B cell (primary cell): ENCODE results near the gene MED25. TPM values are rescaled to one million over a fixed set of nuclear protein-coding genes. Genes with fewer than 3 reads are reported as not detected.

Experiments
- ATAC-seq: fragments of 200-7000 bp; cut with Tn5 transposase; one replicate; pipeline ENCODE4 v1.10.0; 2021; ENCODE audit warnings: low read depth, mild to moderate bottlenecking, moderate number of reproducible peaks, moderate library complexity
- CTCF ChIA-PET: fragments of 350-600 bp; sonication (Branson Sonifier 250); formaldehyde crosslinking; loops from one replicate; lab custom pipeline; 2021; ENCODE audit warnings: antibody characterized with exemption, inconsistent platforms; lab: Charles Lee
- POLR2A ChIA-PET: fragments of 350-600 bp; sonication (Branson Sonifier 250); formaldehyde crosslinking; loops from one replicate; lab custom pipeline; 2021; ENCODE audit warnings: antibody characterized with exemption; lab: Charles Lee
- DNase-seq: peaks from one replicate; pipeline ENCODE4 v3.0.0; 2013
- H2AFZ ChIP-seq: 2 replicates; pipeline ENCODE4 v1.6.1; 2012; ENCODE audit warnings: mild to moderate bottlenecking, low read depth, low read length; ENCODE audit not compliant: insufficient read depth, poor library complexity, severe bottlenecking
- H3K27ac ChIP-seq, 2 donors: 1 replicate in 1 of 2; 2 replicates in 1 of 2; pipeline ENCODE4 v1.5.1; 2012 to 2013; ENCODE audit warnings: low read length in 2 of 2, mild to moderate bottlenecking in 2 of 2, moderate library complexity in 1 of 2
- H3K27me3 ChIP-seq, 4 experiments: fragments of 200-600 bp in 1 of 4; sonication (generic) in 1 of 4; replicated peaks in 1 of 4; 1 replicate in 2 of 4; 2 replicates in 2 of 4; pipeline versions ENCODE4 v1.6.1 to v1.7.0; 2013 to 2016; ENCODE audit warnings: low read length in 3 of 4, mild to moderate bottlenecking in 2 of 4, mixed read lengths in 1 of 4, moderate library complexity in 1 of 4; ENCODE audit not compliant: insufficient read depth in 4 of 4, control insufficient read depth in 3 of 4; ENCODE audit errors: control extremely low read depth in 1 of 4
- H3K36me3 ChIP-seq, 2 experiments: replicated peaks in 1 of 2; 1 replicate in 1 of 2; 2 replicates in 1 of 2; pipeline versions ENCODE4 v1.6.1 to v1.7.1; 2013; ENCODE audit warnings: low read length in 1 of 2; ENCODE audit not compliant: insufficient read depth in 2 of 2, control insufficient read depth in 1 of 2; ENCODE audit errors: control extremely low read depth in 1 of 2, extremely low read depth in 1 of 2
- H3K4me1 ChIP-seq, 2 donors: fragments of 200-600 bp in 1 of 2; sonication (generic) in 1 of 2; 1 replicate in 1 of 2; 2 replicates in 1 of 2; pipeline versions ENCODE4 v1.5.1 to v1.6.1; 2013 to 2017; ENCODE audit warnings: low read length in 2 of 2; ENCODE audit not compliant: control insufficient read depth in 2 of 2, insufficient read depth in 2 of 2
- H3K4me2 ChIP-seq: replicated peaks from 2 replicates; pipeline ENCODE3; 2012; ENCODE audit warnings: mild to moderate bottlenecking, low read depth, low read length; ENCODE audit not compliant: poor library complexity, severe bottlenecking
- H3K4me3 ChIP-seq, 5 experiments: fragments of 200-600 bp in 1 of 5; sonication (generic) in 1 of 5; 1 replicate in 3 of 5; 2 replicates in 2 of 5; pipeline versions ENCODE4 v1.5.1 to v1.7.0; 2011 to 2016; ENCODE audit warnings: low read length in 4 of 5, mild to moderate bottlenecking in 4 of 5, low read depth in 2 of 5, control low read depth in 1 of 5, moderate library complexity in 1 of 5; ENCODE audit not compliant: insufficient read depth in 1 of 5; ENCODE audit errors: control extremely low read depth in 1 of 5, extremely low read depth in 1 of 5
- H3K79me2 ChIP-seq: fragments of 200-600 bp; sonication (generic); one replicate; pipeline ENCODE4 v1.6.0; 2016; ENCODE audit warnings: low read length; ENCODE audit not compliant: control insufficient read depth, insufficient read depth
- H3K9ac ChIP-seq: fragments of 200-600 bp; sonication (generic); 2 replicates; pipeline ENCODE4 v1.6.1; 2017; ENCODE audit warnings: mild to moderate bottlenecking, low read length, moderate library complexity
- H3K9me3 ChIP-seq, 3 donors: one replicate each; pipeline versions ENCODE4 v1.6.1 to v1.7.1; 2013; ENCODE audit warnings: low read length in 2 of 3; ENCODE audit not compliant: control insufficient read depth in 2 of 3, insufficient read depth in 1 of 3; ENCODE audit errors: control extremely low read depth in 1 of 3
- H4K20me1 ChIP-seq: 2 replicates; pipeline ENCODE4 v1.6.0; 2012; ENCODE audit warnings: mild to moderate bottlenecking, low read length; ENCODE audit not compliant: insufficient read depth, control insufficient read depth, poor library complexity, severe bottlenecking
- H3K27ac Mint-ChIP-seq: one replicate; pipeline ENCODE4 v1.8.0; 2021; ENCODE audit warnings: mixed read lengths
- H3K27me3 Mint-ChIP-seq: one replicate; pipeline ENCODE4 v1.8.0; 2021; ENCODE audit warnings: mixed read lengths
- H3K4me1 Mint-ChIP-seq: one replicate; pipeline ENCODE4 v1.8.0; 2021; ENCODE audit warnings: mixed read lengths
- H3K4me3 Mint-ChIP-seq: one replicate; pipeline ENCODE4 v1.8.0; 2021; ENCODE audit warnings: mixed read lengths
- H3K9me3 Mint-ChIP-seq: one replicate; pipeline ENCODE4 v1.8.0; 2022; ENCODE audit warnings: mixed read lengths; ENCODE audit not compliant: insufficient read depth
- EZH2 ChIP-seq: IDR thresholded peaks from 2 replicates; pipeline ENCODE4 v1.6.1; 2012; ENCODE audit warnings: borderline replicate concordance, low read depth, mild to moderate bottlenecking, moderate library complexity, low read length; ENCODE audit not compliant: insufficient read depth, poor library complexity, severe bottlenecking
- WGBS: methylation state at CpG from one replicate; pipeline ENCODE4 v1.1.5; 2013; ENCODE audit warnings: missing lambda C conversion rate; ENCODE audit not compliant: insufficient coverage; 5-methylcytosine and 5-hydroxymethylcytosine counted together
- intact Hi-C: fragments of 100-400 bp; cut with micrococcal nuclease; formaldehyde crosslinking; loops from one replicate; pipeline ENCODE4 v1.10.0; 2022
- polyA plus RNA-seq: library from polyadenylated mRNA; depleted of rRNA; stranded (reverse); fragments of >200 nt; gene quantifications from 2 replicates; pipeline ENCODE4 v1.2.3, GENCODE V29; 2012
- total RNA-seq, 2 donors: library from RNA; stranded (reverse); fragments of 120-200 nt in 1 of 2; gene quantifications; 1 replicate in 1 of 2; 2 replicates in 1 of 2; pipeline versions ENCODE4 v1.2.3 to v1.2.4, GENCODE V29; 2013 to 2022
- TF ChIP-seq, protein P1 (sequence below): fragments of 200-600 bp; IDR thresholded peaks from one replicate; pipeline ENCODE4 v1.8.0; 2022; ENCODE audit warnings: antibody characterized with exemption, mild to moderate bottlenecking

Gene MED25
- total and polyA plus RNA-seq, 2 donors (not counting 1 experiment from before 2014, with no cell fraction given): 93.0 to 126 TPM

GRCh38 chr19:49877020-49877878 is 59.2 kb downstream of the MED25 start, which contains the start of the genes AKT1S1 and TBC1D17:
AKT1S1 (minus strand) TSS chr19:49877355; CDS start chr19:49873295, 4,060 bp downstream.
TBC1D17 (plus strand) TSS chr19:49877702; CDS start chr19:49877724, 22 bp downstream.
- H3K79me2 ChIP-seq: peaks cover 36% of the 10 kb centered on the region
- no peaks in the 10 kb centered on the region for H3K27me3 Mint-ChIP-seq
- H3K9me3 Mint-ChIP-seq: no peaks in the 10 kb centered on the region
- peaks cover 0 to 36% of the 10 kb centered on the region in 2 experiments for H3K36me3 ChIP-seq
- peak within 1 kb of the TSS; percentile 85 to 96 (median 95) for H3K4me3 ChIP-seq
- H3K4me3 Mint-ChIP-seq: no peak within 1 kb of the TSS
- DNase-seq (peak; percentile 100), ATAC-seq (peak; percentile 65)
- ChIA-PET POLR2A (interaction anchor here (0.6 to 2.6 kb wide), 19 partner anchors 8 to 1258 kb away, joined by 3 to 30 read pairs (median 6); partner anchors contain the start of genes AP2A1, ATF5, FUZ and IL4I1), CTCF (interaction anchor here (0.9 to 1.5 kb wide), 5 partner anchors 17 to 110 kb away, joined by 3 to 4 read pairs (median 3); partner anchors contain the start of genes FUZ and NUP62)
- H2AFZ ChIP-seq: peak within 1 kb of the TSS; percentile 83
- no peak within 1 kb of the TSS for H3K27ac Mint-ChIP-seq
- H4K20me1 ChIP-seq: peaks cover 40% of the 10 kb centered on the region
- H3K27ac ChIP-seq: peak within 1 kb of the TSS; percentile 94 to 98
- under 1% methylated on average over 60 of the region's 61 CpGs for WGBS
- H3K4me2 ChIP-seq: peak within 1 kb of the TSS; percentile 93
- no peaks in the 10 kb centered on the region for H3K27me3 ChIP-seq
- intact Hi-C loops: loop anchor here (1.0 to 2.0 kb wide), 9 partner anchors 8 to 1004 kb away; partner anchors contain the start of genes ATF5, FUZ, NUP62 and PPP1R15A
- peaks cover 21% of the 10 kb centered on the region for H3K4me1 Mint-ChIP-seq
- peak within 1 kb of the TSS; percentile 99 for H3K9ac ChIP-seq
- peaks cover 12 to 20% of the 10 kb centered on the region in 2 donors for H3K4me1 ChIP-seq
- no peaks in the 10 kb centered on the region for H3K9me3 ChIP-seq
- TF ChIP-seq, protein P1, sequence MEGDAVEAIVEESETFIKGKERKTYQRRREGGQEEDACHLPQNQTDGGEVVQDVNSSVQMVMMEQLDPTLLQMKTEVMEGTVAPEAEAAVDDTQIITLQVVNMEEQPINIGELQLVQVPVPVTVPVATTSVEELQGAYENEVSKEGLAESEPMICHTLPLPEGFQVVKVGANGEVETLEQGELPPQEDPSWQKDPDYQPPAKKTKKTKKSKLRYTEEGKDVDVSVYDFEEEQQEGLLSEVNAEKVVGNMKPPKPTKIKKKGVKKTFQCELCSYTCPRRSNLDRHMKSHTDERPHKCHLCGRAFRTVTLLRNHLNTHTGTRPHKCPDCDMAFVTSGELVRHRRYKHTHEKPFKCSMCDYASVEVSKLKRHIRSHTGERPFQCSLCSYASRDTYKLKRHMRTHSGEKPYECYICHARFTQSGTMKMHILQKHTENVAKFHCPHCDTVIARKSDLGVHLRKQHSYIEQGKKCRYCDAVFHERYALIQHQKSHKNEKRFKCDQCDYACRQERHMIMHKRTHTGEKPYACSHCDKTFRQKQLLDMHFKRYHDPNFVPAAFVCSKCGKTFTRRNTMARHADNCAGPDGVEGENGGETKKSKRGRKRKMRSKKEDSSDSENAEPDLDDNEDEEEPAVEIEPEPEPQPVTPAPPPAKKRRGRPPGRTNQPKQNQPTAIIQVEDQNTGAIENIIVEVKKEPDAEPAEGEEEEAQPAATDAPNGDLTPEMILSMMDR: no peak
- no peak for TF ChIP-seq EZH2
